Neuronal stem cell (in vitro differentiated cells): ENCODE data around the gene AGER.
A peak's percentile ranks its signal among the peaks of the same experiment; 100 is the strongest.

Experiments
- DNase-seq: peaks from one replicate; pipeline ENCODE4 v3.0.0-alpha.2; 2013; ENCODE audit warnings: low spot score
- H2AFZ ChIP-seq: one replicate; pipeline ENCODE4 v1.6.1; 2013; ENCODE audit warnings: mild to moderate bottlenecking, low read length, inconsistent platforms
- H2AK5ac ChIP-seq: 2 replicates; pipeline ENCODE4 v1.6.1; 2013; ENCODE audit warnings: low read depth, mild to moderate bottlenecking, inconsistent platforms, low read length, moderate library complexity, mixed read lengths
- H2BK120ac ChIP-seq: 2 replicates; pipeline ENCODE4 v1.6.1; 2013; ENCODE audit warnings: low read depth, mild to moderate bottlenecking, inconsistent platforms, low read length, moderate library complexity, mixed read lengths
- H2BK12ac ChIP-seq: one replicate; pipeline ENCODE4 v1.6.1; 2013; ENCODE audit warnings: low read length, inconsistent platforms
- H2BK15ac ChIP-seq: 2 replicates; pipeline ENCODE4 v1.6.1; 2013; ENCODE audit warnings: mild to moderate bottlenecking, low read length, inconsistent platforms, mixed read lengths
- H2BK5ac ChIP-seq: one replicate; pipeline ENCODE4 v1.6.1; 2013; ENCODE audit warnings: inconsistent platforms, mild to moderate bottlenecking, low read length, moderate library complexity
- H3K14ac ChIP-seq: one replicate; pipeline ENCODE4 v1.6.1; 2013; ENCODE audit warnings: low read length, inconsistent platforms
- H3K18ac ChIP-seq: 2 replicates; pipeline ENCODE4 v1.6.1; 2013; ENCODE audit warnings: low read length, inconsistent platforms
- H3K23ac ChIP-seq: 2 replicates; pipeline ENCODE4 v1.6.1; 2013; ENCODE audit warnings: low read depth, mild to moderate bottlenecking, mixed read lengths, low read length, inconsistent platforms; ENCODE audit not compliant: poor library complexity
- H3K27ac ChIP-seq: replicated peaks from 3 replicates; pipeline ENCODE4 v1.5.1; 2013; ENCODE audit warnings: low read length, inconsistent platforms
- H3K27me3 ChIP-seq, 3 experiments: 2 replicates each; pipeline ENCODE4 v1.6.1; 2013; ENCODE audit warnings: low read length in 3 of 3, mild to moderate bottlenecking in 2 of 3, inconsistent platforms in 1 of 3, low read depth in 1 of 3, mixed read lengths in 1 of 3, moderate library complexity in 1 of 3; ENCODE audit not compliant: control insufficient read depth in 3 of 3, insufficient read depth in 3 of 3
- H3K36me3 ChIP-seq, 2 donors: replicated peaks in 1 of 2; 2 replicates each; pipeline ENCODE4 v1.6.1; 2013; ENCODE audit warnings: low read length in 2 of 2; ENCODE audit not compliant: control insufficient read depth in 2 of 2, insufficient read depth in 2 of 2
- H3K4ac ChIP-seq: 2 replicates; pipeline ENCODE4 v1.6.1; 2013; ENCODE audit warnings: inconsistent platforms, mild to moderate bottlenecking, low read length, moderate library complexity
- H3K4me1 ChIP-seq, 2 donors: 1 replicate in 1 of 2; 2 replicates in 1 of 2; pipeline ENCODE4 v1.6.1; 2013; ENCODE audit warnings: low read length in 2 of 2, low read depth in 1 of 2; ENCODE audit not compliant: control insufficient read depth in 2 of 2, insufficient read depth in 1 of 2
- H3K4me2 ChIP-seq: one replicate; pipeline ENCODE4 v1.6.1; 2013; ENCODE audit warnings: mild to moderate bottlenecking, low read length, inconsistent platforms; ENCODE audit not compliant: insufficient read depth, poor library complexity, severe bottlenecking
- H3K4me3 ChIP-seq, 2 donors: 2 replicates each; pipeline ENCODE4 v1.5.1; 2013; ENCODE audit warnings: low read length in 2 of 2, mild to moderate bottlenecking in 2 of 2, inconsistent platforms in 1 of 2, moderate library complexity in 1 of 2
- H3K79me1 ChIP-seq: one replicate; pipeline ENCODE4 v1.6.1; 2013; ENCODE audit warnings: low read depth, mild to moderate bottlenecking, inconsistent platforms, low read length, moderate library complexity
- H3K9ac ChIP-seq: one replicate; pipeline ENCODE4 v1.6.1; 2013; ENCODE audit warnings: mild to moderate bottlenecking, low read depth, low read length, inconsistent platforms; ENCODE audit not compliant: poor library complexity
- H3K9me3 ChIP-seq, 2 donors: replicated peaks in 1 of 2; 2 replicates each; pipeline versions ENCODE3 to v1.6.1; 2013; ENCODE audit warnings: low read length in 2 of 2, mild to moderate bottlenecking in 2 of 2, inconsistent platforms in 1 of 2, low read depth in 1 of 2, mixed read lengths in 1 of 2, moderate library complexity in 1 of 2; ENCODE audit not compliant: control insufficient read depth in 2 of 2, insufficient read depth in 1 of 2
- H4K8ac ChIP-seq: one replicate; pipeline ENCODE4 v1.6.1; 2013; ENCODE audit warnings: low read depth, mild to moderate bottlenecking, inconsistent platforms, low read length, moderate library complexity
- H4K91ac ChIP-seq: one replicate; pipeline ENCODE4 v1.6.1; 2013; ENCODE audit warnings: low read length, low read depth, mild to moderate bottlenecking, inconsistent platforms; ENCODE audit not compliant: poor library complexity
- WGBS, 2 donors: extraction: QIAGEN DNeasy Blood & Tissue Kit; methylation state at CpG; one replicate each; pipeline ENCODE4 v1.1.7; 2013; ENCODE audit warnings: missing lambda C conversion rate in 2 of 2, mixed read lengths in 1 of 2; ENCODE audit not compliant: insufficient read length in 2 of 2, insufficient replicate concordance in 1 of 2; ENCODE audit errors: extremely low coverage in 2 of 2; 5-methylcytosine and 5-hydroxymethylcytosine counted together

Gene AGER

GRCh38 chr6:32204268-32204715 is 20.2 kb upstream of the AGER start:
- H3K36me3 ChIP-seq, result no peaks in the 10 kb centered on the region
- H2AFZ ChIP-seq, result no peak overlapping the region
- H3K4ac ChIP-seq, result no peak overlapping the region
- no peak overlapping the region for H2BK12ac ChIP-seq
- DNase-seq, result no peak
- H3K23ac ChIP-seq, result no peak overlapping the region
- H4K8ac ChIP-seq, result no peak overlapping the region
- no peak overlapping the region for H3K9ac ChIP-seq
- no peak overlapping the region for H3K18ac ChIP-seq
- H3K4me2 ChIP-seq, result no peak overlapping the region
- H4K91ac ChIP-seq, result no peak overlapping the region
- H3K27me3 ChIP-seq, result no peaks in the 10 kb centered on the region
- H3K9me3 ChIP-seq, result no peaks in the 10 kb centered on the region
- H2BK5ac ChIP-seq, result no peak overlapping the region
- no peaks in the 10 kb centered on the region for H3K79me1 ChIP-seq
- no peak overlapping the region for H2BK15ac ChIP-seq
- H3K14ac ChIP-seq, result no peak overlapping the region
- no peak overlapping the region for H3K4me3 ChIP-seq
- H3K27ac ChIP-seq, result no peak overlapping the region
- H2BK120ac ChIP-seq, result no peak overlapping the region
- H2AK5ac ChIP-seq, result no peak overlapping the region
- peaks cover 7 to 12% of the 10 kb centered on the region in 2 donors for H3K4me1 ChIP-seq
- no CpG with 5 or more reads among the region's 3 CpGs for WGBS, 2 donors

DNA sequence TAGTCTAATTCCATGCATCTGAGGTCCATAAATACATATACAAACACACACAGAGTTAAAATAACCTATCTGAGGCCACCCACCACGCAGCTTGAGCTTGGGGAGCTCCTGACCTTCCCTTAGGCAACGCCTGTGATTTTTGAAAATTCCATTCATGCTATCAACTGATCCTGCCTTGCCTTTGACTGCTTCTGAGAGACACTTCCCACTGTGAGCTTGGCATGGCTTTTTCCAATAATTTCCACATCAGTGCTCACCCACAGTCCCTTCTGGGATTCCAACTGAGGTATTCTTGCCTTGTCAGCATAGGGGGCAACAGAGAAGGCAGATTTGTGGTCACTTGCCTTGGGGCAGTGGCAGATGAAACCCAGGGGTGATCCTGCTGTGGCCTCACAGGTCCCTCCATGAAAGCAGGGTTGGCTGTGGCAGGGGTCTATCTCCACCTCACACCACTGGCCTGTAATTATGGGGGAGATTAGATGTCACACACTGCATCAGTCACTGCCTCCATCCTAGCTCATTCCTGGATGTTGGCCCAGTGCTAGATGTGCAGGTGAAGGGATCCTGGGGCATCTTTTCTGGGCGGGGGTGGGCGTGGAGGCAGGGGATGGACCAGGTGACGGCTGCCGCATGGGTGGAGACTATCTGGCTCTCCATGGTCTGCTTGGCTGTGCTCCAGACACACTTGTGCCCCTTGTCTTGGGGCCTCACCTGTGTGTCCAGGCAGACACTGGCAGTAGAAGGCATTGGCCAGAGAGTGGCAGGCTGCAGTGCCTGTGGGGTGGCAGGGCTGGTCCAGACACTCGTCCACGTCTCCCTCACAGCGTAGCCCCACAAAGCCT is 19.6 kb upstream of the AGER start:
- Histone ChIP-seq H3K14ac (no peak overlapping the region), H3K9me3 (no peaks in the 10 kb centered on the region), H3K23ac (no peak overlapping the region), H2AFZ (peak overlapping the region; percentile 30), H3K4ac (no peak overlapping the region), H2AK5ac (peak overlapping the region; percentile 44), H2BK12ac (no peak overlapping the region), H3K79me1 (no peaks in the 10 kb centered on the region), H3K4me2 (no peak overlapping the region), H3K36me3 (no peaks in the 10 kb centered on the region), H3K9ac (no peak overlapping the region), H2BK120ac (no peak overlapping the region), H4K8ac (no peak overlapping the region), H2BK15ac (no peak overlapping the region), H2BK5ac (no peak overlapping the region), H3K4me3 (no peak overlapping the region), H3K27me3 (no peaks in the 10 kb centered on the region), H4K91ac (no peak overlapping the region), H3K27ac (no peak overlapping the region), H3K18ac (peak overlapping the region; percentile 1), H3K4me1 (peaks cover 7 to 12% of the 10 kb centered on the region in 2 donors)
- peak; percentile 45 for DNase-seq
- WGBS, 2 donors, result no CpG with 5 or more reads among the region's 9 CpGs

- Histone ChIP-seq H2AFZ (peak overlapping the region; percentile 2), H3K4me1 (peaks cover 11 to 15% of the 10 kb centered on the region in 2 donors), H2BK12ac (peak overlapping the region; percentile 24), H3K4me2 (no peak overlapping the region), H3K27ac (no peak overlapping the region), H2BK15ac (peak overlapping the region; percentile 32), H3K23ac (no peak overlapping the region), H4K91ac (peak overlapping the region; percentile 74), H2AK5ac (peak overlapping the region; percentile 24), H3K79me1 (no peaks in the 10 kb centered on the region), H4K8ac (no peak overlapping the region), H3K14ac (peak overlapping the region; percentile 1), H2BK5ac (peak overlapping the region; percentile 49), H3K4me3 (no peak overlapping the region), H3K9ac (peak overlapping the region; percentile 9), H2BK120ac (no peak overlapping the region), H3K36me3 (no peaks in the 10 kb centered on the region), H3K9me3 (no peaks in the 10 kb centered on the region), H3K18ac (peak overlapping the region; percentile 66), H3K27me3 (no peaks in the 10 kb centered on the region), H3K4ac (no peak overlapping the region)
- no CpG with 5 or more reads among the region's 9 CpGs for WGBS, 2 donors
- no peak for DNase-seq
These were observed 18.1 kb upstream of the AGER start for GRCh38 chr6:32202186-32202585.

- peaks cover 18 to 22% of the 10 kb centered on the region in 2 donors for H3K4me1 ChIP-seq
- no peak overlapping the region for H3K4ac ChIP-seq
- no peak overlapping the region for H2BK5ac ChIP-seq
- no peaks in the 10 kb centered on the region for H3K9me3 ChIP-seq
- H3K4me2 ChIP-seq, result no peak overlapping the region
- peak overlapping the region; percentile 69 for H2BK15ac ChIP-seq
- no peak overlapping the region for H3K9ac ChIP-seq
- H4K8ac ChIP-seq, result no peak overlapping the region
- H3K14ac ChIP-seq, result no peak overlapping the region
- no peak overlapping the region for H2AK5ac ChIP-seq
- H3K18ac ChIP-seq, result peak overlapping the region; percentile 13
- H3K27me3 ChIP-seq, result no peaks in the 10 kb centered on the region
- H3K36me3 ChIP-seq, result no peaks in the 10 kb centered on the region
- H3K23ac ChIP-seq, result peak overlapping the region; percentile 76
- no peak overlapping the region for H3K27ac ChIP-seq
- H3K4me3 ChIP-seq, result no peak overlapping the region
- no peak overlapping the region for H2BK120ac ChIP-seq
- H2BK12ac ChIP-seq, result peak overlapping the region; percentile 69
- no CpG with 5 or more reads among the region's 13 CpGs for WGBS, 2 donors
- H3K79me1 ChIP-seq, result no peaks in the 10 kb centered on the region
- no peak for DNase-seq
- no peak overlapping the region for H2AFZ ChIP-seq
- no peak overlapping the region for H4K91ac ChIP-seq
These were observed 16.8 kb upstream of the AGER start for GRCh38 chr6:32200711-32201475.
